ENCODE measurements around the gene H2AZ1. TPM values are rescaled to one million over a fixed set of nuclear protein-coding genes. Genes with fewer than 3 reads are reported as not detected.

The H2AZ1 gene
- 599 to 670 TPM (median 637 TPM) in 5 replicates for total RNA-seq (2022; extraction: Qiagen RNA extraction; ENCODE audit: low read depth)

GRCh38 chr4:99949999-99950912 is at the start of gene H2AZ1:
TSS of gene H2AZ1 (minus strand) at chr4:99950275. CDS start at chr4:99950170, 105 bp downstream.

GRCh38 chr4:99946356-99947189 is 3.5 kb downstream of the H2AZ1 start, which contains the start of gene DNAJB14:
TSS of gene DNAJB14 (minus strand) at chr4:99946618. CDS start at chr4:99946571, 47 bp downstream.

Other genes starting within 250 kb of the H2AZ1 start
- not detected in 5 replicates for gene DAPP1, start 133.4 kb downstream of the H2AZ1 start, total RNA-seq (2022; extraction: Qiagen RNA extraction; ENCODE audit: low read depth)
- gene LAMTOR3, start 55.8 kb downstream of the H2AZ1 start, total RNA-seq (2022; extraction: Qiagen RNA extraction; ENCODE audit: low read depth) = 22.2 to 34.4 TPM (median 31.0 TPM) in 5 replicates
- gene DNAJB14, start 3.7 kb downstream of the H2AZ1 start, total RNA-seq (2022; extraction: Qiagen RNA extraction; ENCODE audit: low read depth) = 15.6 to 20.6 TPM (median 18.0 TPM) in 5 replicates
- gene DDIT4L, start 240.2 kb upstream of the H2AZ1 start, total RNA-seq (2022; extraction: Qiagen RNA extraction; ENCODE audit: low read depth) = 0.49 to 0.72 TPM (median 0.59 TPM) in 5 replicates